Measurements from ENCODE around the gene HDDC3.

The HDDC3 gene, protein sequence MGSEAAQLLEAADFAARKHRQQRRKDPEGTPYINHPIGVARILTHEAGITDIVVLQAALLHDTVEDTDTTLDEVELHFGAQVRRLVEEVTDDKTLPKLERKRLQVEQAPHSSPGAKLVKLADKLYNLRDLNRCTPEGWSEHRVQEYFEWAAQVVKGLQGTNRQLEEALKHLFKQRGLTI

DNA sequence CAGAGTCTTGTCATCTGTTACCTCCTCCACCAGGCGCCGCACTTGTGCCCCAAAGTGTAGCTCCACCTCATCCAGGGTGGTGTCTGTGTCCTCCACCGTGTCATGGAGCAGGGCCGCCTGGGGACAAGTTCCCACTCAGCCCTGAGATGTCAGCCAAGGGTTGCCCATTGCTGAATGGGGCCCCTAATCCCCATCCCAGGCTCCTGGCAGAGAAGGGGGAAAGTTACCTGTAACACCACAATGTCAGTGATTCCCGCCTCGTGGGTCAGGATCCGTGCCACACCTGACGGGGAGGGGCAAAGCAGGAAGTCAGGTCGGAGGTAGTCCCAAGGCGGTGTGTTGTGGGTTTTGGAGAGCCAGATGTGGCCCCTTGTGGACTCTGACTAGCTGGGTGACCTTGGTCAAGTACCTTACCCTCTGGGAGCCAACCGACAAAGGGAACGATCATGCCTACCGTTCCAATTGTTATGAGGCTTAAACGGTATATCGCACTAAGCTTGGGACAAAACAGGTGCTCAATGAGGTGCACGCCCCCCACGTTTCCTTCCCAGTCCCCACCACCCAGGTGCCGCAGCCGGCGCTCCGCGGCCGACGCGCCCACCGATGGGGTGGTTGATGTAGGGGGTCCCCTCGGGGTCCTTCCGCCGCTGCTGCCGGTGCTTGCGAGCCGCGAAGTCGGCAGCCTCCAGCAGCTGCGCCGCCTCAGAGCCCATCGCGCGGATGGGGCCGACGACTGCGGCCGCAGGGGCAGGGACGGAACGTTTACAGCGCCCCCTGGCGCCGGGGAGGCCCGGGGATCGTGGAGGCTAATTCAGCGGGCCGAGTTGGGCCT lies at the start of gene HDDC3:
Gene HDDC3, minus strand, starts transcription at position 722 of the 832 bp plus-strand sequence. Its CDS starts 9 bp downstream, at position 713.
- DNase-seq, result peak in 57 of 58 donors; percentile 5 to 92 (median 70)

DNA sequence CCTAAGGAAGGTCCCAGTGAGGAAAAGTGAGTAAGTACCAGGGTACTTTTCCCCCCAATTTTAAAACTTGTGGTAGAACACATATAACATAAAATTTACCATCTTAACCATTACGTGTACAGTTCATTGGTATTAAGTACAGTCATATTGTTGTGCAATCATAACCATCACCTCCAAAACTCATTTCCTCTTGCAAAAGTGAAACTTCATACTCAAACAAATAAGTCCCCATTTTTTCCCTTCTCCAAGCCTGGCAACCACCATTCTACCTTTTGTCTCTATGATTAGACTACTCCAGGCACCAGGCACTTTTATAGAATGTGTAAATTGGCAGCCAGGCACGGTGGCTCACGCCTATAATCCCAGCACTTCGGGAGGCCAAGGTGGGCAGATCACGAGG lies 49.8 kb upstream of the HDDC3 start:
- no peak for DNase-seq

DNA sequence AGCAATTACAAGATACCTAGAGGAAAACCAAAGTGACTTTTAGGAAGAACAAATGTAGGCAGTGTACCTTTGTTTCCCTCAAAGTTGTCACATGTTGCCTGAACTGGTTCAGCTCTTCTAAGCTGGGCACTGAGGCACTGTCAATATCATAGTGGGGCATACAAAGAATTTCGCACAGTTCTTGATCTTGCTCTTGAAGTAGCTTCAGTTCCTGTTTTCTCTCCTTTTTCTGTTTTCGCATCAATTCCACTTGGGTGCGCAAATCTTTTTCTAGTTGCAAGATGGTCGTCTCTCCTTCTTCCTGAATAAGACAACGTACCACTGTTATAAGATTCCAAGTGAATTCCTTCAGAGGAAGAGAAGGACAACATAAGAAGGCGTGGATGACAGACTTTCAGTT lies 49.3 kb upstream of the HDDC3 start:
- DNase-seq, result no peak

DNA sequence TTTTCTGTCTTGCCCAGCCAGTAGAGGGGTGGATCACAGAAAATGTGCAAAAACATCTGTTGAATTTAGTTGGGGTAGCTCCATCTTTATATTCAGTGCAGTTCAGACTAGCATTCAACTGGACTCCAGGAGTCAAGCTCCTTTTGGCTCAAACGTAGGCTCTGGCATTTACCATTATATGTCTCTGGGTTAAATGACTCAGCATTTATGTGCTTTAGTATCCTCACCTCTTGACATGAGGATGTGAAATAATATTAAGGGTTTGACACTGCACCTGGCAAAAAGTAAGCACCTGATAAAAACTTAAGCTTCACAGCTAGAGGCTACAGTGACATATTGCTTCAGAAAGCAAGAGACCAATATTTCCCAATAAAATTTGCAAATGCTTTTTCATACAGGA lies 47.2 kb upstream of the HDDC3 start:
- no peak for DNase-seq

DNA sequence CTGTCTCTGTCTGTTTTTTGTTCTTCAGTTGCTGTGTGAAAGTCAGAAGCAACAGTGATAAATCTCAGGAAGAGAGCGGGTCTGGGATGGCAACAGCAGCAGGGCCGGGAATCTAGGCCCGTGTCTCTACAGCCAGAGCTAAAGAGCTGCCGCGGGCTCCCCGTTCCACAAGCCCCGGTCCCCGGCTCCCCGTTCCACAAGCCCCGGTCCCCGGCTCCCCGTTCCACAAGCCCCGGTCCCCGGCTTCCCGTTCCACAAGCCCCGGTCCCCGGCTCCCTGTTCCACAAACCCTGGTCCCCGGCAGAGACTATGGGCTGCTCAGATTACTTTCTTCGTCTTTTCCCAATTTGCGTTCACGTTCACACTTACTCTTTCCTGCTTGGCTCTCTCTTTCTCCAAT lies 41.9 kb upstream of the HDDC3 start:
- no peak for DNase-seq

DNA sequence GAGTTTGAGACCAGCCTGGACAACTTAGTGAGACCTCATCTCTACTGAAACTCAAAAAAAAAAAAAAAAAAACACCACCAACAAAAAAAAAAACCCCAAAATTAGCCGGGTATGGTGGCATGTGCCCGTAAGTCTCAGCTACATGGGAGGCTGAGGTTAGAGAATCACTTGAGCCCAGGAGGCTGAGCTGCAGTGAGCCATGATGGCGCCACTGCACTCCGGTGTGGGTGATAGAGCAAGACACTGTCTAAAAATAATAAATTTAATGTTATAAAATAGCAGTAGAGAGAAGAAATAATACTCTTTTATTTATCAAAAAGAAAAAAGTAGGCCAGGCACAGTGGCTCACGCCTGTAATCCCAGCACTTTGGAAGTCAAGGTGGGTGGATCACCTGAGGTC lies 39.8 kb upstream of the HDDC3 start:
- no peak for DNase-seq

DNA sequence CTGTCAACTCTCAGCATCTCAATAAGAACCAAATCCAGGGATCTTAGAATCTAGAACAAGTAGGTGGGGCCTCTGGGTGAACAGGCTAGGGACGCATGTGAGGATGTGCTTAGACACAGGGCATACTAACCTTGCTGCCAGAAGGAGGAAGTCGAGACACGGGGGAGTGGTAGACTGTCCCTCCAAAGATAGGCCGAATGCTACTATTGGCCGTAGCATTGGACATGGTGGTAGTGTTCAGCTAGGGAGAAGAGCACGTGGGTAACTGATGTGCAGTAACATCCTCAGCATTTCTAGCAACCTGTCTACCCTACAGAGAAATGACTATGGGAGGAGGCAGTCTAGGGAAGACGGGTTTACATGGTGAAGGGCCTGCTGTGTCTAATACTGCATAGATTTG lies 37.9 kb upstream of the HDDC3 start:
- DNase-seq, result no peak

DNA sequence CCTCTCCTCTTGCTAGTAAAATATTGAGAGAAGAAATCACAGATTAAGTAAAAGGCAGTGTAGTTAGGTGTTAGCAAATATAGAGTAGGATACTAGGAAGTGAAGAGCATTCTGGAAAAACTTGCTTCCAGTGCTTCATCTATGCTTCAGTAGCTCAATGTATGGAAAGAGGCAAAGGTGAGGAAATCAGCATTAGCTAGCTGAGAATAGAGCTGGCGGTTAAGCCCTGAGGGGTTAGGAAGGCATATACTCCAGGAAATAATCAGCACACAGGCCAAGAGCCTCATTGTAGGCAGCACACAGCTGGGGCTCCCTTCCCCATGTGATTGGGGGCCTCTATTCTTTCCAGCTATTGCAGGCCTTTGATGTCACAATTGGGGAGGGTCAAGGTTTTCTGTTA lies 36.1 kb upstream of the HDDC3 start:
- DNase-seq, result no peak

DNA sequence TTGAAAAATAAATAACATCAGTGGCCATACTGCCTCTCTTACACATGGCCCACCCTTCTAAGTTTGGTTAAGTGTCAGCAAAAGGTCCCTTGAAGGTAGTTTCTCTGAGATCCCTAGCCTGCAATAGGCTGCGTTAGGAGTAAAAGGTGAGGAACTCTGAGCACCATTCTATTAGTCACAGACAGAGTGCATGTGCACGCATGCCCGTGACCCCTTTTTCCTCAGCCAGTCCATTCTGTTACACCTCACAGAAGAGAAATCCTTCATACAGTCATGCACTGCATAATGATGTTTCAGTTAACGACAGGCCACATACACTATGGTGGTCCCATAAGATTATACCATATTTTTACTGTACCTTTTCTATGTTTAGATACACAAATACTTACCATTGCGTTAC lies 34.9 kb upstream of the HDDC3 start:
- no peak for DNase-seq

DNA sequence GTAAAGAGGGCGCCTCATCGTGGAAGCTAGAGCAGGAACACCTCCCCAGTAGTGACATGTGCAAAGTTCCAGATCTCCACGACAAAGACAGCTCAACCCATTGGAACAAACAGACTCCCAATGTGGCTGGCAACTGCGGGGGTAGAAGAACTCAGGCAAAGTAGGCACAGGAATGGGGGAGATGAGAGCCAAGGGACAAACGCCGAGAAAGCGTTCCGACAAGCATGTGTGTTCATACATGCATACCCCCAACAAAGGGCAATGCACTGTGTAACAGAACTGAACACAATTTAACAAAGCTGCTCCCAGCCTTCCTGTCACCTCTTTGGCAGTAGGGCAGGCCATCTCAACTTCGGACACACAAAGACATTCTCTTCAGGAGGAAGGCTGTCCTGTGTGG lies 33.9 kb upstream of the HDDC3 start:
- DNase-seq, result no peak

DNA sequence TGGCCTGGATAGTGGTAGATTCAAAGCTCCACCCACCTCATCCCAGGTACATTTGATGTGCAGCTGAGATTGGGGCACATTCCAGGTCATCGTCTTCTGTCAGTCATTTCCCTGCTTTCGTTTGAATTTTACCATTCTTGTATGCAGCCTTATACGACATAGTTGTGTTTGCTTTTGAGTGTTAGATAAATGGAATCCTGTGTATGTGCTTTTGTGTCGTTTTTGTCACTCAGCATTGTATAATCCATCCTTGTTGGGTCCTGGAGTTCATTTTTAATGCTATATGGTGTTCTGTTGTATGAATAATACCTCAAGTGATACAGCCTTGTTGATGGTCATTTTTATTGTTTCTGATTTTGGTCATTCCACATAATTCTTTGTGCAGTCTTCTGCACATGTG lies 29.7 kb upstream of the HDDC3 start:
- no peak for DNase-seq

DNA sequence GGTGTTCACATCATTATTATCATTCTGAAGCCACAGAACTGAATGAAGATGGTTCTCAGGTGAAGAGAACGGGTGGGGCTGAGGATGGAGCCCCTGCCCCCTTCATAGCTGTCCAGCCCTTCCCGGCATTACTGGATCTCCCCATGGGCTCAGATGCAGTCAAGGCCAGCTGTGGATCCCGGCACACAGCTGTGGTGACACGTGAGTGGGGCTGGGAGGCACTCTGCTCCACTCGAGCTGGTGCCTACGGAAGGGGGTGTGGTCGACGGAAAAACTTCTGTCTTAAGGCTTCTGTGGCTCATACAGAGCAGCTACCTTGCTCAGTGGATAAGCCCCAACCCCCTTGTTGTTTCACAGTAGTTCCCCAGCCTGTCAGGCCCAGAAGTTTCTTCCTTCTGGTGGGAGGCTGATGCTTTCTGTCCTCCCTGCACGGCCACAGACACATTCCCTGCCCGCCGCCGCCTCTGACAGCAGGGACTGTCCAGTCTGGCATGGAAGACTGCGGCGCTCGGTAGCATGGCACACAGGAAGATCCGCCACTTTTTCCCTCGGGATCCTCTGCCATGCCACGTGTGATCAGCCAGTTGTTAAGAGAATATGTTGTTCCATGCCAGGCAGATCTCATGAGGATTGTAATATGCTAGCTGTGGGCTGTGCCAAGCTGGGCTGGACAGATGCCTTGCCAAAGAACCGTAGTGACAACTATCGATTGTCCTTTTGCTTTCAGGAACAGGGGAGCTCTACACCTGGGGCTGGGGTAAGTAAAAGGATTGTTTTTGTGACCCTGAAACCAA lies 28.1 kb upstream of the HDDC3 start:
- DNase-seq, result peak in 10 of 58 donors; percentile 16 to 47 (median 40)

DNA sequence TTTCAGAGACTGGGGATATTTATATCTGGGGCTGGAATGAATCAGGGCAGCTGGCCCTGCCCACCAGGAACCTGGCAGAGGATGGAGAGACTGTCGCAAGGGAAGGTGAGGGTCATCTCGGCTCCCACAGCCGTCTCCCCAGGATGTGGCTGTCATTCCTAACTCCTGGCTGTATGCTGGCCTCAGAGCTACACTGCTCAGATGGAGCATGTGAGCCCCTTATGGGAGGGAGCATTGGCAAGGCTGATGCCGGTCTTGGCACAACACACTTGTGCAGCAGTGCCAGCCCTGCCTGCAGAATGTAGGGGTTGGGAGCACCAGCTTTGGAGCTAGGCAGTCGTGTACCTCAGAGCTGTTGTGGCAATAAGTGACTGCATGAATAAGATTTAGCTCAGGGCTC lies 27.5 kb upstream of the HDDC3 start:
- DNase-seq, result peak in 54 of 58 donors; percentile 5 to 89 (median 60)

DNA sequence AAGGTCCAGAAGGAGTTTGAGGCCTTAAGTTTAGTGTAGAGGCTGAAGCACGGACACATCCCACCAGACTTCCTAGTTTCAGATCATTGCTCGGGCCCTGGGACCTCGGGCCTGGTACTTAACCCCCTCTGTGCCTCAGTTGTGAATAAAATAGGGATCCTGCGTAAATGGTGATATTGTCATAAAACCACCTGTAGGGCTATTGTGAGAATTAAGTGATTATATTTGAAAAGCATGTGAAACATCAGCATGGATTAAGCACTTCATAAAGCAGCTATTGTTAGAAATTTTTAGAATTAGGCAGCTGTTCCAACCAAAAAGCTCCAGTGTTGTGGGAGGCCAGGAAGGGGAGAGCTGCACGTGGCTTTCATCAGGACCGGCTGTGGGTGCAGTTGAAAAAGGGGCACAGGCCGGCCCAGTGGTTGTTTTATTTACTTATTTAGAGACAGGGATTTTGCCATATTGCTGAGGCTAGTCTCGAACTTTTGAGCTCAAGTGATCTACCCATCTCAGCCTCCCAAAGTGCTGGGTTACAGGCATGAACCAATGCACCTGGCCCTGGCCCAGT lies 26.8 kb upstream of the HDDC3 start:
- no peak for DNase-seq

DNA sequence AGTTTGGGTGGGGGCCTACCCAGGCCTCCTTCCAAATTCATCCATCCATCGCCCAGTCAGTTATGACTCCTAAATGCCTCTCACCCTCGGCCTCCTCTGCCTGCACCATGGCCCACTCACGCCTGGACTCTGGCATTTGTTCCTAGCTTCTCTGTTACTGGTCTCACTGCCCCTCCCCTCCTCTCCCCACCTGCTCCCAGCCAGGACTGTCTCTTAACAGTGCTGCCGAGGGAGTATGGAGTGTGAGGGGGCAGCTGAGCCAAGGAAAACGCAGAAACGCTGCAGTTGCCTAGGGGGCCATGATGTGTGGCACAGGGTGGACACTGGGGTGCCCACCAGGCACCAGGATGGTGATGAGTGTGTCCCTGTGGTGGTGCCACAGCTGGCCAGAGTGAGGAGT lies 25.4 kb upstream of the HDDC3 start:
- DNase-seq, result peak in 4 of 58 donors; percentile 39 to 52 (median 48)

DNA sequence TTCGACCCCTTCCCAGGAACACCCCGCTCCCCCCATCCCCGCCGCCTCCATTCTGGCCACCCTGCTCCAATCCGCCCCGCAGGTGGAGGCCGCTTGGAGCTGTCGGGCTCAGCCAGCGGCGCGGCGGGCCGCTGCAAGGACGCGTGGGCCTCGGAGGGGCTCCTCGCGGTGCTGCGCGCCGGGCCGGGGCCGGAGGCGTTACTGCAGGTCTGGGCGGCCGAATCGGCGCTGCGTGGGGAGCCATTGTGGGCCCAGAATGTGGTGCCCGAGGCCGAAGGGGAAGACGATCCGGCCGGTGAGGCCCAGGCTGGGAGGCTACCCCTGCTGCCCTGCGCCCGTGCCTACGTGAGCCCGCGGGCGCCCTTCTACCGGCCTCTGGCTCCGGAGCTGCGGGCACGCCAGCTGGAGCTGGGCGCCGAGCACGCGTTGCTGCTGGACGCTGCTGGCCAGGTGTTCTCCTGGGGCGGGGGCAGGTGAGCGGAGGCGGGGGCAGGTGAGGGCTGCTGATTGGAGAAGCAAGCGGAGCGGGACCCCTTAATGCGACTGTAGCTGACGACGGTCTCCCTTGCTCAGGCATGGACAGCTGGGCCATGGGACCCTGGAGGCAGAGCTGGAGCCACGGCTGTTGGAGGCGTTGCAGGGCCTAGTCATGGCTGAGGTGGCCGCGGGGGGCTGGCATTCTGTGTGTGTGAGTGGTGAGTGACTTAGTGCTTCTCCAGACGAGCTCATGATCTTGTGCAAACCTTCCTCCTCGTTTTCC lies 24.9 kb upstream of the HDDC3 start:
- DNase-seq, result peak in 25 of 58 donors; percentile 6 to 77 (median 40)

DNA sequence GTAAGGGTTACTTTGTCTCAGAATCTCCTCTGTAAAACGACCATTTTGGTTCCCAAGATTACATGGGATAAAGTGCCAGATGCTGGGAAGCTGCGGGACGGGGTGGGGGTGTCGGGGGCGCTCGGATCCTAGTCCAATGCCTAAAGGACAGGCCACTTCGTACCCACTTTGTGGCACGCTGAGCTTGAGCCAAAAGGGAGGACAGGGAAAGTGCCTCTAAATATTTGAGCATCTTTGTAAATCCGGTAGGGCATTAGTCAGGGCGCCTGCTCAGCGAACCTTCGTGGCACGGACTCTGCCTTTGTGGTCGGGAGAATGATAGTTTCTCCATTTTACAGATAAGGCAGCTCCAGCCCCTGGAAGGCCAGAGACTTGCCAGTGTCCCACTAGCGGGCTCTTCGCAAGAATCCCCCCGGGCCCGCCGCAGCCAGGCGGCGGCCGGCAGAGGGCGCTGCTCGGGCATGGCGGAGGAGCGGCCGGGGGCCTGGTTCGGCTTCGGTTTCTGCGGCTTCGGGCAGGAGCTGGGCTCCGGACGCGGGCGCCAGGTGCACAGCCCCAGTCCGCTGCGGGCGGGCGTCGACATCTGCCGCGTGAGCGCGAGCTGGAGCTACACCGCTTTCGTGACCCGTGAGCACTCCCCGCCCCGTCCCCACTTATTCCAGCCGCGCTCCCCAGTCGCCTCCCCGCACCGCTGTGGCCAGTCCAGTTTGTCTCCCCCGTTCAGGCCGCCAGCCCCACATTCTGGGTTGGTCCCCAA lies 24.1 kb upstream of the HDDC3 start:
- DNase-seq, result peak in 54 of 58 donors; percentile 7 to 79 (median 56)

DNA sequence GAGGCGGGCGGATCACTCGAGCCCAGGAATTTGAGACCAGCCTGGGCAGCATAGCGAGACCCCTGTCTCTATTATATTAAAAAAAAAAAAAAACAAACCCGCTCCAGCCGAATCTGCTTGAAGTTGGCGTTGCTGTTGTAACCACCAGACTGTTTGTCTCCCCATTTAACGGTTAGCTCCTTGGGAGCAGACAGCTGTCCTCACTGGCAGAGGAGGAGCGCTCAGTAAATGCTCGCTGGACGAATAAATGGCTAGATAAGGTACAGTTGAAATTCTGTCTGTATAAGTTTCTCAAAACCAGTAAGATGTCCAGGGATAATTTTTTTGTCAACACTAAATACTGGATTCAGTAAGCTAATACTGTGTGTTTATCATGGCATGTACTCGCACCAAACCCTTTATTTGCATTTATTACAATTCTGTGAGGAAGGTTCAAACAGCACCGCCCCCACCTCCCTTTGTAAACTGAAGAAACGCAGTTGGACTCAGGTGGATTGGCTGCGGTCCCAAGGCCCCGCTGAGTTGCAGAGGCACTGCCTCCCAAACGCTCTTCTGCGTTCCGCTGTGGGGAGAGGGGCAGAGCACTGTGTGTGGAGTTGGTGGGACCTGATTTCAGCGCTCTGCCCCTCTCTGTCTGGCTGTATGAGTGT lies 23.4 kb upstream of the HDDC3 start:
- DNase-seq, result no peak

All from anterior cingulate cortex (tissue), 58 donors.